Esophagus muscularis mucosa (tissue), 4 donors: Measurements from ENCODE around the gene HOXB1. TPM values are rescaled to one million over a fixed set of nuclear protein-coding genes. Genes with fewer than 3 reads are reported as not detected.

Experiments
- DNase-seq: peaks from one replicate; pipeline ENCODE4 v3.0.0-alpha.2; 2017; ENCODE audit errors: extremely low spot score
- H3K27ac ChIP-seq, 4 donors: fragments of 200-600 bp; sonication (generic); replicated peaks in 1 of 4; 1 replicate in 3 of 4; 2 replicates in 1 of 4; pipeline ENCODE4 v1.5.1; 2016 to 2019; ENCODE audit warnings: mild to moderate bottlenecking in 1 of 4
- H3K27me3 ChIP-seq, 4 donors: fragments of 200-600 bp; sonication (generic); one replicate each; pipeline versions ENCODE4 v1.5.1 to v1.6.0; 2016 to 2019
- H3K36me3 ChIP-seq, 4 donors: fragments of 200-600 bp; sonication (generic); one replicate each; pipeline ENCODE4 v1.5.1; 2016 to 2019
- H3K4me1 ChIP-seq, 4 donors: fragments of 200-600 bp; sonication (generic); one replicate each; pipeline ENCODE4 v1.5.1; 2016 to 2019
- H3K4me3 ChIP-seq, 4 donors: fragments of 200-600 bp; sonication (generic); 1 replicate in 2 of 4; 2 replicates in 2 of 4; pipeline ENCODE4 v1.5.1; 2016 to 2019; ENCODE audit warnings: mild to moderate bottlenecking in 4 of 4, moderate library complexity in 1 of 4
- H3K9me3 ChIP-seq, 4 donors: fragments of 200-600 bp; sonication (generic); 1 replicate in 3 of 4; 2 replicates in 1 of 4; pipeline ENCODE4 v1.5.1; 2016 to 2019
- CTCF ChIP-seq, 3 experiments: fragments of 200-600 bp in 2 of 3; fragments of 450-650 bp in 1 of 3; sonication (generic) in 2 of 3; IDR thresholded peaks; one replicate each; pipeline ENCODE4 v1.5.1; 2017 to 2019; ENCODE audit warnings: antibody characterized with exemption in 3 of 3, mild to moderate bottlenecking in 2 of 3, moderate library complexity in 1 of 3
- EP300 ChIP-seq: sonication (generic); formaldehyde crosslinking; IDR thresholded peaks from one replicate; pipeline ENCODE4 v1.6.1; 2017; ENCODE audit warnings: antibody characterized with exemption
- POLR2A ChIP-seq: fragments of 450-650 bp; IDR thresholded peaks from one replicate; pipeline ENCODE4 v1.6.1; 2017; ENCODE audit warnings: antibody characterized with exemption, moderate library complexity, mild to moderate bottlenecking, low read depth
- POLR2AphosphoS5 ChIP-seq, 2 donors: sonication (generic); formaldehyde crosslinking; IDR thresholded peaks; one replicate each; pipeline ENCODE4 v1.6.1; 2017; ENCODE audit warnings: antibody characterized with exemption in 2 of 2
- WGBS: methylation state at CpG from one replicate; pipeline ENCODE4 v1.1.5; 2018; 5-methylcytosine and 5-hydroxymethylcytosine counted together
- intact Hi-C: fragments of 100-400 bp; cut with DNase I; formaldehyde crosslinking; loops from one replicate; pipeline ENCODE4 v1.15.1; 2023
- total RNA-seq, 4 donors: library from RNA; depleted of rRNA; stranded (reverse); fragments of >200 nt; gene quantifications; one replicate each; pipeline versions ENCODE4 v1.1.0 to v1.2.1, GENCODE V29; 2016

Gene HOXB1
- total RNA-seq, 4 donors from 2014 or later = not detected

- TF ChIP-seq CTCF (IDR thresholded peaks at IDR 0.05) = no peak
- TF ChIP-seq POLR2AphosphoS5 (IDR thresholded peaks at IDR 0.05) = no peak
- TF ChIP-seq EP300 = no peak
- no peak for TF ChIP-seq POLR2A
- Histone ChIP-seq H3K9me3 (no peaks in the 10 kb centered on the region), H3K4me3 (peak overlapping the region; percentile 42 to 57 (median 56)), H3K27ac (peak overlapping the region; percentile 91 to 97 (median 96)), H3K4me1 (peaks cover 67 to 97% (median 97%) of the 10 kb centered on the region in 4 donors), H3K36me3 (peaks cover 0 to 5% (median 0%) of the 10 kb centered on the region in 4 donors), H3K27me3 (no peaks in the 10 kb centered on the region)
- intact Hi-C loops = no loop called here
- DNase-seq = no peak
- 57% methylated on average over 11 of the region's 13 CpGs for WGBS
Measured at GRCh38 chr17:48558057-48558830, 27.4 kb upstream of the HOXB1 start.

GRCh38 chr17:48556576-48557401, 26.0 kb upstream of the HOXB1 start:
- 27% methylated on average over 7 of the region's 7 CpGs for WGBS
- TF ChIP-seq EP300 = no peak
- TF ChIP-seq POLR2A = no peak
- peak in 1 of 2 donors; percentile 28 for TF ChIP-seq POLR2AphosphoS5 (IDR thresholded peaks at IDR 0.05)
- no peaks in the 10 kb centered on the region for H3K9me3 ChIP-seq
- peak overlapping the region; percentile 42 to 57 (median 56) for H3K4me3 ChIP-seq
- peaks cover 0 to 10% (median 4%) of the 10 kb centered on the region in 4 donors for H3K36me3 ChIP-seq
- peak overlapping the region; percentile 91 to 97 (median 96) for H3K27ac ChIP-seq
- intact Hi-C loops = no loop called here
- DNase-seq = no peak
- peaks cover 53 to 97% (median 97%) of the 10 kb centered on the region in 4 donors for H3K4me1 ChIP-seq
- no peaks in the 10 kb centered on the region for H3K27me3 ChIP-seq

GRCh38 chr17:48556229-48556575, 25.4 kb upstream of the HOXB1 start:
- DNase-seq = no peak
- Histone ChIP-seq H3K4me1 (peaks cover 48 to 97% (median 97%) of the 10 kb centered on the region in 4 donors), H3K27ac (peak overlapping the region; percentile 91 to 97 (median 96)), H3K4me3 (peak overlapping the region; percentile 56 to 64 (median 57)), H3K9me3 (no peaks in the 10 kb centered on the region), H3K36me3 (peaks cover 0 to 16% (median 9%) of the 10 kb centered on the region in 4 donors), H3K27me3 (no peaks in the 10 kb centered on the region)
- intact Hi-C loops = no loop called here
- TF ChIP-seq CTCF (IDR thresholded peaks at IDR 0.05) (no peak), POLR2AphosphoS5 (IDR thresholded peaks at IDR 0.05) (no peak), EP300 (no peak), POLR2A (no peak)
- 37% methylated on average over 5 of the region's 5 CpGs for WGBS

DNA sequence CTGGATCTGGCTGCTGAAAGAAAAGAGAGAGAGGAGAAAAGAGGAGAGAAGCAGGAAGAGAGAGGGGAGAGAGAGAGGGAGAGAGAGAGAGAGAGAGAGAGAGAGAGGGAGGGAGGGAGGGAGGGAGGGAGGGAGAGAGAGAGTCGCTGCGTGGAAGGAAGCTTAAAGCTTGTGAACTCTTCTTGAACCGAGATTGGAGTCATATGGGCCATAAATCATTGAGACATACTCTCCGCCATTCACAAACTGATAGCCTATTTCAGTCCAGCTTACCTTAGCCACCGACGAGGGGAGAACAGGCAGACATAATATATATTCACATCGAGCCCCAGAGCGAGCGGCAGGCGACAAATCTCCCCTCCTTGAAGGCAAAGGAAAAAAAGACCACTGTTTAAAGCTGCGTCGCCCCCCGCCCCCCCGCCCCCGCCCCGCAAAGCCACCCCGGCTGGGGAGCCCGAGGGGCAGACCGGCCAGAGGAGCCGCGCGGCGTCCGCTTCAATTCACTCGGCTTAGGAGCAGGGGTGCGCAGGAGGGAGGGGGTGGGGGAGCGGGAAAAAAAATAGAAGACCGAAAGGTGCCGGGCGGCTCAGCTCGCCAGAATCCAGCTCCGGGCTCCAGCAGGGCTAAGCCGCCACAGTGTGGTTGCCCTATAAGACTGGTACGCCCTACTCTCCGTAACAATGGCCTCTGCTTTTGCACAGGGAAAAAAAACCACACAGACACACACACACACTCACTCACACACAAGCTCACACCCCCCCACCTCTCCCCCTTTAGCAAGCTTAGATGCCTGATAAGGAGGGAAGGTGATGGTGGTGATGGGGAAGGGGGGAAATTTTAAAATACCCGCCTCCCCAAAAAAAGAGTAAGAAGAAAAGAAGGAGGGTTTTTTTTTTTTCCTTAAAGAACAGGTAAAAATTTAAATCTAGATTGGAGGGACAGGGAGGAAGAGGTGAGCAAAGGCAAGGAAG, 24.7 kb upstream of the HOXB1 start:
- DNase-seq = no peak

More for the DNA sequence above, 24.7 kb upstream of the HOXB1 start:
- Histone ChIP-seq H3K27me3 (no peaks in the 10 kb centered on the region), H3K36me3 (peaks cover 1 to 19% (median 14%) of the 10 kb centered on the region in 4 donors), H3K27ac (peak overlapping the region; percentile 91 to 97 (median 96)), H3K4me1 (peaks cover 45 to 97% (median 97%) of the 10 kb centered on the region in 4 donors), H3K4me3 (peak overlapping the region; percentile 56 to 64 (median 57)), H3K9me3 (no peaks in the 10 kb centered on the region)
- intact Hi-C loops = no loop called here
- TF ChIP-seq EP300 = no peak
- no peak for TF ChIP-seq POLR2A
- TF ChIP-seq POLR2AphosphoS5 (IDR thresholded peaks at IDR 0.05) = peak; percentile 17 to 62
- TF ChIP-seq CTCF (IDR thresholded peaks at IDR 0.05) = peak in 2 of 3 experiments; percentile 33 to 41
- 5% methylated on average over 36 of the region's 36 CpGs for WGBS
